ENCODE data around the gene NAB2. TPM values are rescaled to one million over a fixed set of nuclear protein-coding genes. Genes with fewer than 3 reads are reported as not detected.

Gene NAB2, protein sequence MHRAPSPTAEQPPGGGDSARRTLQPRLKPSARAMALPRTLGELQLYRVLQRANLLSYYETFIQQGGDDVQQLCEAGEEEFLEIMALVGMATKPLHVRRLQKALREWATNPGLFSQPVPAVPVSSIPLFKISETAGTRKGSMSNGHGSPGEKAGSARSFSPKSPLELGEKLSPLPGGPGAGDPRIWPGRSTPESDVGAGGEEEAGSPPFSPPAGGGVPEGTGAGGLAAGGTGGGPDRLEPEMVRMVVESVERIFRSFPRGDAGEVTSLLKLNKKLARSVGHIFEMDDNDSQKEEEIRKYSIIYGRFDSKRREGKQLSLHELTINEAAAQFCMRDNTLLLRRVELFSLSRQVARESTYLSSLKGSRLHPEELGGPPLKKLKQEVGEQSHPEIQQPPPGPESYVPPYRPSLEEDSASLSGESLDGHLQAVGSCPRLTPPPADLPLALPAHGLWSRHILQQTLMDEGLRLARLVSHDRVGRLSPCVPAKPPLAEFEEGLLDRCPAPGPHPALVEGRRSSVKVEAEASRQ
- total RNA-seq: 10 to 100 TPM; 28.4 to 40.1 TPM
- polyA plus RNA-seq (ENCODE audit: insufficient read length in 6 of 6): 10 to 100 TPM; 38.4 to 52.0 (median 45.7) TPM
- long read RNA-seq, donor 1, partial matches to known transcripts: 128 of 149 reads
- long read RNA-seq, donor 1, other reads (novel, unspliced or antisense): 17 of 149 reads
- long read RNA-seq, donor 2, transcript NAB2-201 (7 exons, 2,711 nt): major isoform, 9 of 179 reads
- long read RNA-seq, donor 2, partial matches to known transcripts: 170 of 179 reads
- long read RNA-seq, donor 2, other reads (novel, unspliced or antisense): 0 of 179 reads
- long read RNA-seq, donor 3, transcript NAB2-201 (7 exons, 2,711 nt): major isoform, 5 of 5 reads
- long read RNA-seq, donor 3, partial matches to known transcripts: 0 of 5 reads
- long read RNA-seq, donor 3, other reads (novel, unspliced or antisense): 0 of 5 reads
- long read RNA-seq, donor 4: 0 reads
- long read RNA-seq, donor 5, partial matches to known transcripts: 195 of 209 reads
- long read RNA-seq, donor 5, other reads (novel, unspliced or antisense): 10 of 209 reads
- long read RNA-seq, donor 6, partial matches to known transcripts: 70 of 78 reads
- long read RNA-seq, donor 6, other reads (novel, unspliced or antisense): 5 of 78 reads
- long read RNA-seq, donor 7, transcript NAB2-201 (7 exons, 2,711 nt): major isoform, 6 of 10 reads
- long read RNA-seq, donor 7, partial matches to known transcripts: 0 of 10 reads
- long read RNA-seq, donor 7, other reads (novel, unspliced or antisense): 0 of 10 reads
- long read RNA-seq, donor 8, partial matches to known transcripts: 66 of 70 reads
- long read RNA-seq, donor 8, other reads (novel, unspliced or antisense): 0 of 70 reads
- long read RNA-seq, donor 9: 0 reads
- long read RNA-seq, donor 10, partial matches to known transcripts: 1 of 1 reads
- long read RNA-seq, donor 10, other reads (novel, unspliced or antisense): 0 of 1 reads
- long read RNA-seq, donor 11, partial matches to known transcripts: 0 of 3 reads
- long read RNA-seq, donor 11, other reads (novel, unspliced or antisense): 0 of 3 reads
- long read RNA-seq, donor 12, transcript NAB2-201 (7 exons, 2,711 nt): major isoform, 5 of 75 reads
- long read RNA-seq, donor 12, partial matches to known transcripts: 70 of 75 reads
- long read RNA-seq, donor 12, other reads (novel, unspliced or antisense): 0 of 75 reads

- Histone ChIP-seq H3K36me3 (peaks cover 0 to 28% of the 10 kb centered on the region in 2 donors), H3K9me3 (no peaks in the 10 kb centered on the region), H3K4me1 (peaks cover 30 to 65% of the 10 kb centered on the region in 2 donors), H3K27ac (peak within 1 kb of the TSS; percentile 97 to 100), H3K4me3 (peak within 1 kb of the TSS; percentile 80 to 87), H3K27me3 (peaks cover 0 to 6% of the 10 kb centered on the region in 2 donors)
- DNase-seq (peak; percentile 95 to 99 (median 98)), ATAC-seq (peak; percentile 65)
- no peak for TF ChIP-seq CTCF (IDR thresholded peaks at IDR 0.05)
- intact Hi-C loops (cut with DNase I): no loop called here
These were observed at the start of gene NAB2 for GRCh38 chr12:57088354-57089270. Gene NAB2 (plus strand): TSS chr12:57089114. CDS start chr12:57089272, 158 bp downstream.

- H3K27ac ChIP-seq: no peak overlapping the region
- H3K4me3 ChIP-seq: no peak overlapping the region
- no peak for ATAC-seq
- H3K27me3 ChIP-seq: peaks cover 0 to 1% of the 10 kb centered on the region in 2 donors
- intact Hi-C loops (cut with DNase I): no loop called here
- no peak for DNase-seq
- no peak for TF ChIP-seq CTCF (IDR thresholded peaks at IDR 0.05)
- no peaks in the 10 kb centered on the region for H3K36me3 ChIP-seq
- H3K9me3 ChIP-seq: no peaks in the 10 kb centered on the region
- H3K4me1 ChIP-seq: no peaks in the 10 kb centered on the region
These were observed 48.7 kb upstream of the NAB2 start for GRCh38 chr12:57040211-57040610.

DNA sequence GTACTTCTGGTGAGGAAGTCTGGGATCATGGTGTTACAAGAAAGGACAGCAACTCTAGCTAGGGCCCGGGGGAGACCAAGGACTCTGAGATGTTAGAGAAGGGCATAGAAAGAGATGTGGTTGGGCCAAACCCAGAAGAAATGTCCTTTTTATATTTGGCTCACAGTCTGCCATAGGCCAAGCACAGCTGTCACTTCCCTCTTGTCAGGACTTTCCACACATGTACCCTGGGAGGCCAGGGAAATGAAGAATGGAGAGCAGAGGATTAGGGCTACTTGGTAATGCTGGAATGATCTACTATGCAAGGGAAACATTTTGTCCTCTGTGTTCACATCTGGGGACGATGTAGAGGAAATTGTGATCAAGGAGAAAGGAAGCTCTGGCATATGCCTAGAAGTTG lies 48.2 kb upstream of the NAB2 start:
- Histone ChIP-seq H3K4me3 (no peak overlapping the region), H3K36me3 (no peaks in the 10 kb centered on the region), H3K9me3 (no peaks in the 10 kb centered on the region), H3K27ac (no peak overlapping the region), H3K27me3 (peaks cover 0 to 6% of the 10 kb centered on the region in 2 donors), H3K4me1 (no peaks in the 10 kb centered on the region)
- TF ChIP-seq CTCF (IDR thresholded peaks at IDR 0.05): no peak
- ATAC-seq (no peak), DNase-seq (no peak)
- intact Hi-C loops (cut with DNase I): no loop called here

DNA sequence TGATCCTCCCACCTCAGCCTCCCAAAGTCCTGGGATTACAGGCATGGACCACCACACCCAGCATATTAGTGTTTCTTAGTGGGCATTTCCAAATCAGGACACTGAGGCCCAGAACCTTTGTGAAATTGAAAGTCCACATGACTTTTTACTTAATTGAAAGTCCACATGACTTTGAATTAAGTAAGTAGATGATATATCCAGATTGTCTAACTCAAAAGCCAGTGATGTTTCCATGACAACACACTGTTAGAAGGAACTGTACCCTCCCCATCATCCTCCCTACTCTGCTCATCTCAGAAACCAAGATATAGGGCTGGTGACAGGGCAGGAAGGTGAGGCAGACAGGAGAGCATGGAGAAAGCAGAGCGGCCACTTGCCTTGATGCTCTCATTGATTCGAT lies 46.2 kb upstream of the NAB2 start:
- H3K4me1 ChIP-seq: peaks cover 0 to 19% of the 10 kb centered on the region in 2 donors
- DNase-seq (no peak), ATAC-seq (no peak)
- no peak for TF ChIP-seq CTCF (IDR thresholded peaks at IDR 0.05)
- intact Hi-C loops (cut with DNase I): no loop called here
- no peaks in the 10 kb centered on the region for H3K9me3 ChIP-seq
- peaks cover 0 to 6% of the 10 kb centered on the region in 2 donors for H3K27me3 ChIP-seq
- no peak overlapping the region for H3K4me3 ChIP-seq
- no peaks in the 10 kb centered on the region for H3K36me3 ChIP-seq
- no peak overlapping the region for H3K27ac ChIP-seq

Data from left lung (tissue), 14 donors.